OCI-LY1 (cell line): ENCODE measurements around the gene SNRPA1.

Experiments used
- CTCF ChIP-seq: fragments of 200-600 bp; sonication (generic), shearing (Covaris generic); IDR thresholded peaks from 2 replicates; pipeline ENCODE4 v1.5.1; 2017; ENCODE audit warnings: mild to moderate bottlenecking, antibody characterized with exemption, low read length, moderate library complexity, mixed read lengths
- EZH2 ChIP-seq: fragments of 200-600 bp; sonication (generic), shearing (Covaris generic); IDR thresholded peaks from 2 replicates; pipeline ENCODE4 v1.8.0; 2017; ENCODE audit warnings: borderline replicate concordance, mixed run types, mild to moderate bottlenecking, antibody characterized with exemption, low read length, moderate library complexity, mixed read lengths

GRCh38 chr15:101288905-101289513 lies 6.0 kb downstream of the SNRPA1 start:
- TF ChIP-seq CTCF (peak; percentile 70), EZH2 (no peak)
